ENCODE measurements around the gene IQCH.

GRCh38 chr15:67259806-67260205 is 5.2 kb downstream of the IQCH start:
- TF ChIP-seq CTCF (optimal IDR thresholded peaks at IDR 0.05 in 1 of 3, IDR thresholded peaks at IDR 0.05 in 1 of 3, conservative IDR thresholded peaks at IDR 0.05 in 1 of 3; ENCODE audit: extremely low read depth in 1 of 3, insufficient read depth in 2 of 3, low read length in 3 of 3): no peak
- TF ChIP-seq EZH2 (IDR thresholded peaks at IDR 0.05; ENCODE audit: low read length): no peak
